ENCODE measurements around the gene EEF2KMT. TPM values are rescaled to one million over a fixed set of nuclear protein-coding genes. Genes with fewer than 3 reads are reported as not detected.
"Not testable (repeated sequence)": the region's sequence is repeated elsewhere in the genome, so short reads cannot be mapped to it uniquely, and the experiment has no call there.

The EEF2KMT gene
- polyA plus RNA-seq, 1 donor (not counting 4 experiments of a cell fraction or from before 2014, with no cell fraction given), result 7.6 TPM

- dilution Hi-C loops (cut with MboI; ENCODE audit: extremely low pct_ligation_motif_present, low sequenced_read_pairs), result no loop called here
- no peaks in the 10 kb centered on the region for H3K27me3 ChIP-seq (ENCODE audit: control insufficient read depth, extremely low read depth, insufficient read depth, low read length)
- FAIRE-seq (no peak), DNase-seq (ENCODE audit: low read depth, low spot score) (no peak)
- no peaks in the 10 kb centered on the region for H4K20me1 ChIP-seq (ENCODE audit: control insufficient read depth, extremely low read depth, insufficient read depth, low read length)
- TF ChIP-seq CTCF (optimal IDR thresholded peaks at IDR 0.05 in 1 of 3, IDR thresholded peaks at IDR 0.05 in 1 of 3, conservative IDR thresholded peaks at IDR 0.05 in 1 of 3; ENCODE audit: extremely low read depth in 1 of 3, insufficient read depth in 2 of 3, low read length in 3 of 3) (no peak), EZH2 (IDR thresholded peaks at IDR 0.05; ENCODE audit: low read length) (no peak)
- H3K9me1 ChIP-seq (ENCODE audit: control insufficient read depth, extremely low read depth, insufficient read depth, low read length), result no peaks in the 10 kb centered on the region
- H3K9ac ChIP-seq (ENCODE audit: control insufficient read depth, extremely low read depth, insufficient read depth, low read length), result no peak overlapping the region
- no peak overlapping the region for H3K4me3 ChIP-seq (ENCODE audit: control insufficient read depth in 2 of 3, extremely low read depth in 1 of 3, insufficient read depth in 2 of 3, low read depth in 1 of 3, low read length in 3 of 3)
- H3K79me2 ChIP-seq (ENCODE audit: control insufficient read depth, insufficient read depth, low read length), result no peaks in the 10 kb centered on the region
- H2AFZ ChIP-seq (ENCODE audit: control insufficient read depth, low read length), result no peak overlapping the region
- no peaks in the 10 kb centered on the region for H3K9me3 ChIP-seq (ENCODE audit: control insufficient read depth, low read depth, low read length)
- H3K36me3 ChIP-seq (ENCODE audit: control insufficient read depth in 2 of 2, extremely low read depth in 1 of 2, insufficient read depth in 2 of 2, low read length in 2 of 2), result no peaks in the 10 kb centered on the region
- no peaks in the 10 kb centered on the region for H3K4me1 ChIP-seq (ENCODE audit: control insufficient read depth, extremely low read depth, insufficient read depth, low read length)
- H3K27ac ChIP-seq (ENCODE audit: control insufficient read depth, insufficient read depth, low read length), result no peak overlapping the region
- no peak overlapping the region for H3K4me2 ChIP-seq (ENCODE audit: control insufficient read depth, extremely low read depth, insufficient read depth, low read depth, low read length)
Observed at GRCh38 chr16:5045499-5046115, 52.0 kb downstream of the EEF2KMT start.

GRCh38 chr16:5044581-5044980 lies 53.0 kb downstream of the EEF2KMT start:
- H3K4me3 ChIP-seq (ENCODE audit: control insufficient read depth in 2 of 3, extremely low read depth in 1 of 3, insufficient read depth in 2 of 3, low read depth in 1 of 3, low read length in 3 of 3); H3K79me2 ChIP-seq (ENCODE audit: control insufficient read depth, insufficient read depth, low read length); FAIRE-seq; H3K9me3 ChIP-seq (ENCODE audit: control insufficient read depth, low read depth, low read length); H3K27ac ChIP-seq (ENCODE audit: control insufficient read depth, insufficient read depth, low read length); H3K9ac ChIP-seq (ENCODE audit: control insufficient read depth, extremely low read depth, insufficient read depth, low read length); H3K9me1 ChIP-seq (ENCODE audit: control insufficient read depth, extremely low read depth, insufficient read depth, low read length); H3K4me2 ChIP-seq (ENCODE audit: control insufficient read depth, extremely low read depth, insufficient read depth, low read depth, low read length); H2AFZ ChIP-seq (ENCODE audit: control insufficient read depth, low read length); dilution Hi-C loops (cut with MboI; ENCODE audit: extremely low pct_ligation_motif_present, low sequenced_read_pairs); H4K20me1 ChIP-seq (ENCODE audit: control insufficient read depth, extremely low read depth, insufficient read depth, low read length); H3K4me1 ChIP-seq (ENCODE audit: control insufficient read depth, extremely low read depth, insufficient read depth, low read length); H3K36me3 ChIP-seq (ENCODE audit: control insufficient read depth in 2 of 2, extremely low read depth in 1 of 2, insufficient read depth in 2 of 2, low read length in 2 of 2); H3K27me3 ChIP-seq (ENCODE audit: control insufficient read depth, extremely low read depth, insufficient read depth, low read length); DNase-seq (ENCODE audit: low read depth, low spot score): not testable (repeated sequence)

GRCh38 chr16:5044011-5044540 lies 53.5 kb downstream of the EEF2KMT start:
- no peak overlapping the region for H3K4me2 ChIP-seq (ENCODE audit: control insufficient read depth, extremely low read depth, insufficient read depth, low read depth, low read length)
- DNase-seq (ENCODE audit: low read depth, low spot score) (no peak), FAIRE-seq (no peak)
- H3K9me3 ChIP-seq (ENCODE audit: control insufficient read depth, low read depth, low read length), result no peaks in the 10 kb centered on the region
- no peaks in the 10 kb centered on the region for H4K20me1 ChIP-seq (ENCODE audit: control insufficient read depth, extremely low read depth, insufficient read depth, low read length)
- TF ChIP-seq EZH2 (IDR thresholded peaks at IDR 0.05; ENCODE audit: low read length) (no peak), CTCF (optimal IDR thresholded peaks at IDR 0.05 in 1 of 3, IDR thresholded peaks at IDR 0.05 in 1 of 3, conservative IDR thresholded peaks at IDR 0.05 in 1 of 3; ENCODE audit: extremely low read depth in 1 of 3, insufficient read depth in 2 of 3, low read length in 3 of 3) (no peak)
- H2AFZ ChIP-seq (ENCODE audit: control insufficient read depth, low read length), result no peak overlapping the region
- dilution Hi-C loops (cut with MboI; ENCODE audit: extremely low pct_ligation_motif_present, low sequenced_read_pairs), result no loop called here
- no peaks in the 10 kb centered on the region for H3K36me3 ChIP-seq (ENCODE audit: control insufficient read depth in 2 of 2, extremely low read depth in 1 of 2, insufficient read depth in 2 of 2, low read length in 2 of 2)
- no peaks in the 10 kb centered on the region for H3K79me2 ChIP-seq (ENCODE audit: control insufficient read depth, insufficient read depth, low read length)
- no peaks in the 10 kb centered on the region for H3K4me1 ChIP-seq (ENCODE audit: control insufficient read depth, extremely low read depth, insufficient read depth, low read length)
- H3K4me3 ChIP-seq (ENCODE audit: control insufficient read depth in 2 of 3, extremely low read depth in 1 of 3, insufficient read depth in 2 of 3, low read depth in 1 of 3, low read length in 3 of 3), result no peak overlapping the region
- no peaks in the 10 kb centered on the region for H3K27me3 ChIP-seq (ENCODE audit: control insufficient read depth, extremely low read depth, insufficient read depth, low read length)
- no peak overlapping the region for H3K9ac ChIP-seq (ENCODE audit: control insufficient read depth, extremely low read depth, insufficient read depth, low read length)
- H3K9me1 ChIP-seq (ENCODE audit: control insufficient read depth, extremely low read depth, insufficient read depth, low read length), result no peaks in the 10 kb centered on the region
- no peak overlapping the region for H3K27ac ChIP-seq (ENCODE audit: control insufficient read depth, insufficient read depth, low read length)
